Glutamatergic neuron (in vitro differentiated cells): ENCODE results near the gene BMPR1A. TPM values are rescaled to one million over a fixed set of nuclear protein-coding genes. Genes with fewer than 3 reads are reported as not detected.
A peak's percentile ranks its signal among the peaks of the same experiment; 100 is the strongest.

ENCODE experiments used
- DNase-seq: peaks from one replicate; pipeline ENCODE4 v3.0.0; 2022
- H3K27ac Mint-ChIP-seq: one replicate; pipeline ENCODE4 v1.8.0; 2020; ENCODE audit warnings: mild to moderate bottlenecking, mixed read lengths, inconsistent platforms; ENCODE audit not compliant: unreplicated experiment
- H3K27me3 Mint-ChIP-seq: one replicate; pipeline ENCODE4 v1.8.0; 2020; ENCODE audit warnings: mild to moderate bottlenecking, moderate library complexity, mixed read lengths, inconsistent platforms; ENCODE audit not compliant: unreplicated experiment
- H3K36me3 Mint-ChIP-seq: one replicate; pipeline ENCODE4 v1.8.0; 2020; ENCODE audit warnings: mild to moderate bottlenecking, mixed read lengths, inconsistent platforms; ENCODE audit not compliant: unreplicated experiment
- H3K4me1 Mint-ChIP-seq: one replicate; pipeline ENCODE4 v1.8.0; 2020; ENCODE audit warnings: mild to moderate bottlenecking, low read depth, mixed read lengths, inconsistent platforms; ENCODE audit not compliant: unreplicated experiment
- H3K4me3 Mint-ChIP-seq: one replicate; pipeline ENCODE4 v1.8.0; 2020; ENCODE audit warnings: mild to moderate bottlenecking, mixed read lengths, inconsistent platforms; ENCODE audit not compliant: unreplicated experiment
- H3K9me3 Mint-ChIP-seq: one replicate; pipeline ENCODE4 v1.8.0; 2020; ENCODE audit warnings: mild to moderate bottlenecking, moderate library complexity, mixed read lengths, inconsistent platforms; ENCODE audit not compliant: unreplicated experiment
- total RNA-seq: library from RNA; stranded (reverse); fragmentation: NEBNext Ultra II Directional; extraction: Animal tissue kit (Norgen Biotek cat#: 25700); gene quantifications from one replicate; pipeline ENCODE4 v1.2.1, GENCODE V29; 2021; ENCODE audit not compliant: unreplicated experiment
- TF ChIP-seq, protein P1 (sequence below): fragments of 200-600 bp; sonication (generic); IDR thresholded peaks from one replicate; pipeline ENCODE4 v1.5.0; 2021; ENCODE audit not compliant: partially characterized antibody, unreplicated experiment

Gene BMPR1A
- total RNA-seq, 1 donor from 2014 or later, result 27.7 TPM

DNA sequence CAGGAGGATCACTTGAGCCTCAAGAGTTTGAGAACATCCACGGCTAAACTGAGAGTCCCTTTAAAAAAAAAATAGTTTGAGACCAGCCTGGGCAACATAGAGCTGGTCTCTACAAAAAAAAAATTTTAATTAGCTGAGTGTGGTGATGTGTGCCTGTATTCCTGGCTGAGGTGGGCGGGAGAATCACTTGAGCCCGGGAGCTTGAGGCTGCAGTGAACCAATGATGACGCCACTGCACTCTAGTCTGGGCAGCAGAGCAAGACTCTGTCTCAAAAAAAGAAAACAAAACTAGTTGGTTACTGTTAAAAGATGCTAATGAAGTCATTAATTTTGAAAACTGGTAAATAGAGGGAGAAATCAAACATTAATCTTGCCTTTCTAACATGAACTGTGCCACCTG, 124.6 kb downstream of the BMPR1A start:
- Mint-ChIP-seq H3K36me3 (no peaks in the 10 kb centered on the region), H3K9me3 (no peaks in the 10 kb centered on the region), H3K27ac (no peak overlapping the region), H3K4me1 (peaks cover 10% of the 10 kb centered on the region), H3K4me3 (no peak overlapping the region), H3K27me3 (no peaks in the 10 kb centered on the region)
- TF ChIP-seq, protein P1, sequence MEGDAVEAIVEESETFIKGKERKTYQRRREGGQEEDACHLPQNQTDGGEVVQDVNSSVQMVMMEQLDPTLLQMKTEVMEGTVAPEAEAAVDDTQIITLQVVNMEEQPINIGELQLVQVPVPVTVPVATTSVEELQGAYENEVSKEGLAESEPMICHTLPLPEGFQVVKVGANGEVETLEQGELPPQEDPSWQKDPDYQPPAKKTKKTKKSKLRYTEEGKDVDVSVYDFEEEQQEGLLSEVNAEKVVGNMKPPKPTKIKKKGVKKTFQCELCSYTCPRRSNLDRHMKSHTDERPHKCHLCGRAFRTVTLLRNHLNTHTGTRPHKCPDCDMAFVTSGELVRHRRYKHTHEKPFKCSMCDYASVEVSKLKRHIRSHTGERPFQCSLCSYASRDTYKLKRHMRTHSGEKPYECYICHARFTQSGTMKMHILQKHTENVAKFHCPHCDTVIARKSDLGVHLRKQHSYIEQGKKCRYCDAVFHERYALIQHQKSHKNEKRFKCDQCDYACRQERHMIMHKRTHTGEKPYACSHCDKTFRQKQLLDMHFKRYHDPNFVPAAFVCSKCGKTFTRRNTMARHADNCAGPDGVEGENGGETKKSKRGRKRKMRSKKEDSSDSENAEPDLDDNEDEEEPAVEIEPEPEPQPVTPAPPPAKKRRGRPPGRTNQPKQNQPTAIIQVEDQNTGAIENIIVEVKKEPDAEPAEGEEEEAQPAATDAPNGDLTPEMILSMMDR, result no peak
- no peak for DNase-seq

DNA sequence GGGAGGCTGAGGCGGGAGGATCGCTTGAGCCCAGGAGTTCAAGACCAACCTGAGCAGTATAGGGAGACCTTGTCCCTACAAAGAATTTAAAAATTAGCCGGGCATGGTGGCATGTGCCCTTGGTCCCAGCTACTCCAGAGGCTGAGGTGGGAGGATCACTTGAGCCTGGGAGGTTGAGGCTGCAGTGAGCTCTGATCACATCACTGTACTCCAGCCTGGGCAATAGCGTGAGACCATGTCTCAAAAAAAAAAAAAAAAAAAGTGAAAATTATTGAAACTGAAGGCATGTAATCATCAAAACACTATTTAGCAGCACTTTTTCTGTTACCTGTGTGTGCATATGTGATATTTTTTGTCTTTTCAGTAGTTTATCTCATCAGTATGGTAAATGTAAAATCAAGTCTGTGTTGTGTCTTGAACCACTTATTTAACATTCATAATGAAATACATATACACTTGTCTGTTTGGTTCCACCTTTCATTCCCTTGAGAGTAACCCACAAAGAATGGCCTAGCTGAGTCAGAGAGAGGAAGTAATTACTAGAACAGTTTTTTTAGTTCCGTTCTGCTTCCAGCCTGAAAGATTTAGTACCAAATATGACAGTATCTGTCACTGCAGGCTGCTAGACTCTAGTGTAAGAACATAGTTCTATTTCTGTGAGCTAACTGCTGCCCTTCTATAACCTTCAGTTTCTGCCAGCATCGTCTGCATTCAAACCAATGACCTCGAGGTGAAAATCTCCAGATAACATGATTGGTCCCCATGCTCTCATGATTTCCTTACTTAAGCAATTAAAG, 132.4 kb downstream of the BMPR1A start:
- Mint-ChIP-seq H3K9me3 (no peaks in the 10 kb centered on the region), H3K27ac (no peak overlapping the region), H3K4me3 (no peak overlapping the region), H3K36me3 (no peaks in the 10 kb centered on the region), H3K4me1 (peaks cover 9% of the 10 kb centered on the region), H3K27me3 (no peaks in the 10 kb centered on the region)
- no peak for DNase-seq
- TF ChIP-seq, protein P1, result no peak

DNA sequence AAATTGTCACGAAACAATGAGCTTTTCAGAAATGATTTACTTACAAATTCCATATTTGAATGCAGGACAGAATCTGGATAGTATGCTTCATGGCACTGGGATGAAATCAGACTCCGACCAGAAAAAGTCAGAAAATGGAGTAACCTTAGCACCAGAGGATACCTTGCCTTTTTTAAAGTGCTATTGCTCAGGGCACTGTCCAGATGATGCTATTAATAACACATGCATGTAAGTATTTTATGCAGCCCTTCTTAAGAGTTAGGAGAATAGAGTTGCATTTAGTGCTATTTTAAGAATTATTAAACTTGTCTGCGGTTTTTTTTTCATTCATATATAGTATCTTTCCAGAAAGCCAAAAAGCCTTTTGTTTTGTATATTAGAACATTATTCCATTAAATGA, 133.6 kb downstream of the BMPR1A start:
- Mint-ChIP-seq H3K4me3 (no peak overlapping the region), H3K4me1 (peaks cover 9% of the 10 kb centered on the region), H3K27me3 (no peaks in the 10 kb centered on the region), H3K9me3 (no peaks in the 10 kb centered on the region), H3K36me3 (no peaks in the 10 kb centered on the region), H3K27ac (no peak overlapping the region)
- TF ChIP-seq, protein P1, result no peak
- no peak for DNase-seq

DNA sequence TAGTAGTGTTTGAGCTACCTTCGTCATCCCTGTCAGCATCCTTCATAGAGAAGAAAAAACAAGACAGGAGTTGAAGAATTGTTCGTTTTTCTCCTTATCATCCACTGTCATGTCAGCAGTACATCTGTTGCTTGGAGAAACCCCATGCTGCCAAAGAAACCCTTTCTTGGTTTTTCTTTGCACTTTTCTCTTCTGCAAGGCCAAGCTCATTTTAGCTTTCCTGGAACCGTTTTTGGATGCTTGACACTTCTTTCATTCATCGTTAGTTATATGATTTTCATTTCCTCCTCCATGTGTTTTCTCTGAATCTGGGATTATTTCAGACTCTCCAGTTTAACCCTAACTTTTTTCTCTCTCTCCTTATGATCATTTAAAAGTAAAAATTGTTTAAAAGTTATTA, 142.1 kb downstream of the BMPR1A start:
- TF ChIP-seq, protein P1, result no peak
- H3K9me3 Mint-ChIP-seq, result no peaks in the 10 kb centered on the region
- peaks cover 20% of the 10 kb centered on the region for H3K4me1 Mint-ChIP-seq
- H3K27ac Mint-ChIP-seq, result no peak overlapping the region
- DNase-seq, result no peak
- no peak overlapping the region for H3K4me3 Mint-ChIP-seq
- no peaks in the 10 kb centered on the region for H3K27me3 Mint-ChIP-seq
- no peaks in the 10 kb centered on the region for H3K36me3 Mint-ChIP-seq

DNA sequence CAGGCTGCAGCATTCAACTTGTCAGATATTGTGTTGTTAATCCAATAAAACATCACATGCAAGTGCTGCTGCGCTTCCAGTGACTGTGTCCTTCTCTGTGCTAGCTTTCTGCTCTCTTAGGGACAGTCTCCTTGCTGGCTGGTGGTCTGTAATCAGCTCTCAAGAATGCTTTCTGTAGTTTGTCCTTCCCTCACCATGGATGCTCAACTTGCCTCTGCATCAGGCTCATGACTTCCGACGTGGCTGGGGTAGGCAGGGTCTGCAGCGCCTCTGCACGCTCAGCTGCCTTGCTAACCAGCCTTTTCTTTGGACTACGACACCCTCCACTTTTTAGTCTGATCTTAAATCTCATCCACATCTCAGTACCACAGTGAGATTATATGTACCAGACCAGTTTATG, 142.7 kb downstream of the BMPR1A start:
- TF ChIP-seq, protein P1, result no peak
- no peak overlapping the region for H3K4me3 Mint-ChIP-seq
- no peaks in the 10 kb centered on the region for H3K27me3 Mint-ChIP-seq
- H3K36me3 Mint-ChIP-seq, result no peaks in the 10 kb centered on the region
- H3K27ac Mint-ChIP-seq, result peak overlapping the region; percentile 59
- no peaks in the 10 kb centered on the region for H3K9me3 Mint-ChIP-seq
- peak; percentile 20 for DNase-seq
- peaks cover 20% of the 10 kb centered on the region for H3K4me1 Mint-ChIP-seq
